CD4-positive, alpha-beta T cell treated with Interleukin-21 for 1 hour (primary cell): ENCODE data around the gene AEBP1.

ENCODE experiments used
- DNase-seq: peaks from one replicate; pipeline ENCODE4 v3.0.0-alpha.2; 2020

The AEBP1 gene

DNA sequence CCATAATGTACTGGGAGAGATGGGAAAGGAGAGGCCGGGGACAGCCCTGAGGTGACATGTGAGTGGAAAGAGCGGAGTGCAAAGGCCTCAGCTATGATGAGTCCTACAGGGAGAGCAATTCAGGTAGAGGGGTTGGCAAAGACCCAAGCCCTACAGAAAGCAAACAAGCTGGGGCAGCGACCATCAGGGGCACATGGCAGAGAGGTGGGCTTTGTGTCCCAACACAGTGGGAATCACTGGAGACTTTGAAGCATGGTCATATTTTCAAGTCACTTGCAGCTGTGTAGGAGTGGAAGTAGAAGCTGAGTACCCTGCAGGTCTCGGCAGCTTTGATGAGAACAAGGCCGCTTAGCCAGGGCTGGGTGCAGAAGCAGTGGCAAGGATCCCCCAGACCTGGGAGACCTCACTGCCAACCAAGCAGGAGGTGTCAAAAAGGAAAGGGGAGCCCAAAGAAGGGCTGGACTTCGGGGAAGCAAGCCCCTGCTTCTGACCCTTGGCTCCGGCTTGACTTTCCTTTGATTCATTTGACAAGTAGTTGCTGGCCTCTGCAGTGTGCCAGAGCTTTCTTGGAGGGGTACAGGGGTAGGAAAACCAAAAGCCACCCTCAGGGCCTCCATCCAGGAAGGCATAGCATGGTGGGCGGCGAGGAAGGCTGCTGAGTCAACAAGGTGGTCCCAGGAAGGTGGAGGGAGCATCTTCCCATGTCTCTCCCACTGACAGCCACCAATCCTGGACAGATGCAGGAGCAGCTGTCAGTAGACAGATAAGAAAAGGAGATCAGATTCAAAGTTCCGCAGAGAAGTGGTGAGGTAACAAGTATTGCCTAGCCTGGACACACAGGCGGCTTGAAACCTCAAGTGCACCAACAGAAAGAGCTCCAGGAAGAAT is 36.8 kb upstream of the AEBP1 start:
- no peak for DNase-seq

DNA sequence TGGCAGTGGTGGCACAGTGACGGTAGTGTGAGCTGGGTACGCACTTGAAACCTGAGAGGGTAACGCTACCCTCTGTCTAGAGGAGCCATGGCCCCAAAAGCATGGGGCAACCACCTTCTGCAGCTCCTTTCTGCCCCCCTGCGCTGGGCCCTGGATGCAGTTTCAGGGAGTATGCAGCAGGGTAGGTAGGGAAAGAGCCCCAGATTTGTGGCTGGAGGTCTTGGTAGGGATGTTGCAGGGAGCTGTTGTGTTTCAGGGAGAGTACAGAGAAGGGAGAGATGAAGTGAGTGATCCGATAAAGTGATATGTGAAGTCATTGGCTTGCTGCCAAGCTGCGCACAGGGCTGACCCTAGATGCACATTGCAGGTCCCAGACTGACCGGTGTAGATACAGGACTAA is 36.1 kb upstream of the AEBP1 start:
- no peak for DNase-seq

DNA sequence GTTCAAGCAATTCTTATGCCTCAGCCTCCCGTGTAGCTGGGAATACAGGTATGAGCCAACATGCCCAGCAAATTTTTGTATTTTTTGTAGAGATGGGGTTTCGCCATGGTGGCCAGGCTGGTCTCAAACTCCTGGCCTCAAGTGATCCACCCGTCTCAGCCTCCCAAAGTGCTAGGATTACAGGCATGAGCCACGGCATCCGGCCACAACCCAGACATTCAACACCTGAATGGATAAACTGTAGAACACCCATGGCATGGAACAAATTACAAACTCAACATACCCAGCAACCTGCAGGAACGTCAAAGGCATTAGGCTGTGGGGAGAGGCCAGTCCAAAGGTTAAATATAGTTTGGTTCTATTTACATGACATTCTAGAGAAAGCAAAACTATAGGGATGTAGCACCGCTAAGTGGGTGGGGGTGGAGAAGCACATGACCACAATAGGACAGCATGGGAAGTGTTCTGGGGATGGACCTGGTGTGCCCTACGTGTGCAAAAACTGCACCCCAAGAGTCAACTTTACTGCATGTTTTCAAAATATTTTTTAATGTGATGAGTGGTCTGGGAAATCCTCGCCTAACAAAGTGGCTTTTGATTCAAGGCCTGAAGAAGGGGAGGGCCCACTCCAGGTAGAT is 32.3 kb upstream of the AEBP1 start:
- DNase-seq: no peak

DNA sequence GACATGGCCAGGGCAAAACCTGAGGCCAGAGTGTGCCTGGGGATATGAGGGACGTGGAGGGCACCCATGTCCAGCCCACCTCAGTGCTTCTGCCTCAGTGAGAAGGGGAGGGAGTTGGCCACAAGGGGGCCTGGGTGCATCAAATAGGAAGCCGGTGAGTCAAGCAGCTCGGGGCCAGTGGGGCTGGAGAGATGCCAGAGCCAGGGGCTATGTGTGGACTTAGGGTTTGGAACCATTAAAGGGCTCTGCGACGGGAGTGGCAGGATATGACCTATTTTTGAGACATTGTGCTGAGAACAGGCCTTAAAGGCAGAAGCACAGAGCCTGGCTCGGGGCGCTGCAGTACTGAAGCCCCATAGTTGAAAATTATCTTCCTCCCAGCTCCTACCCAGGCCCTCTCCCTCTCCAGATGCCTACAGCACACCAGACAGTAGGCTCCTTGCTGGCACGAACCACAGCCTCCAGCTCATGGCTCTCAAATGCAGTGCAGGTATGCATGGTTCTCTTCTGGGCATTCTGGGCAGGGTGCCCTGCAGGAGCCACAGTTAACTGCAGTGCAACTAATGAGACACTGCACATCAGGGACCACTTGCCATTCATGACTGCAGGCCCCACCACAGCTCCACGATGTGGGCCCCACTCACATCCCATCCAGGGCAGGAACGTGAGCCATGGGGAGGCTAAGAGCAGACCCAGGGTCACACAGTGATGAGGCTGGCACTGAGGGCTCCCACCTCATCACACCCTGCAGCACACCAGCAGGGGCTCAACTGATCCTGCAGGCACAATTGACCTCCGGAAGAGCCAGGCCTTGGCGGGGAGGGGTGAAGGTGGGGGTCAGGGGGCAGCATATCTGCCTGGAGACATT is 31.5 kb upstream of the AEBP1 start:
- DNase-seq: peak; percentile 34

DNA sequence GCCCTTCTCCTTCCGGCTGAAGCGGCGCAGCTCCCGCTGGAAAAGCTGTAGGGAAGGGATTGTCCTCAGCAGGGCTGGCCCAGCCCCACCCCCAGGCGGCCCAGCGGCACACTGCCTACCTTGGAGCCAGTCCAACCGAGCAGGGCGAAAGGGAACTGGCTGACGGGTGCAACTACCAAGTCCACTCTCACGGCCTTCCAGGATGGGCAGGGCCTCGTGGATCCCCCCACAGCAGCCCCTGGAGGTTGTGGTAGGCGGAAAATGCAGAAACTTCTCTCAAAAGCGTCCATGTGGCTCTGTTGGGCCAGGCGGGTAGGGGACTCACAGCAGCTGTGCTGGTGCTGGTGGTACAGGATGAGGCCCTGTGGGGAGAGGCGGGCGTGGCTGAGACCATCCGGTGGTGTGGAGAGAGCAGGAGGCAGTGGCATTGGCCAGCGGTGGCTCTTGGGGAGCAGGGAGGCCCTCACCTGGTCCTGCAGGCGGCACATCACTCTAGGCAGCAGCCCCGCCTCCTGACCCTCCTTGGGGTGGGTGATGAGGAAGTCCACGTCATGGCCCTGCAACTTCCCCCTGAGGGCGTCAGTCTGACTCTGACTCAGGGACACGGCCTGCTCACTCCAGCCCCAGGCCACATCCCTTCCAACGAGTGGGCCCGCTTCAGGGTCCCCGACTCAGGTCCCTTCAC is 30.3 kb upstream of the AEBP1 start:
- peak; percentile 55 for DNase-seq

DNA sequence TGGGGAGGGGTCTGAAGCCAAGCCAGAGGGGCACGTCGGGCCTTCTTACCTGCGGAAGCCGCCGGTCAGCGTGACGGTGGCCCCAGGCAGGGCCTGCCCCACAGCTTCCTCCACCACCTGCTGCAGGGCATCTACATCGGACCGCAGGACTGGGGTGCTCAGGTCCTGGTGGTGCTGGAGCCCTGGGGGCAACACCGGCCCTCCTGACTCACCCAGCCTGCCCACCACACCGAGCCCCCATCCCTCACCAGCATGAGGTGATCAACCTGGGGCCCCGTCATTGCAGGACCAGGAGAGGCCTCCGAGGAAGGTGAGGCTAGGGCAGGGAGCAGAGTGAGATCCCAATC is 29.8 kb upstream of the AEBP1 start:
- DNase-seq: no peak

DNA sequence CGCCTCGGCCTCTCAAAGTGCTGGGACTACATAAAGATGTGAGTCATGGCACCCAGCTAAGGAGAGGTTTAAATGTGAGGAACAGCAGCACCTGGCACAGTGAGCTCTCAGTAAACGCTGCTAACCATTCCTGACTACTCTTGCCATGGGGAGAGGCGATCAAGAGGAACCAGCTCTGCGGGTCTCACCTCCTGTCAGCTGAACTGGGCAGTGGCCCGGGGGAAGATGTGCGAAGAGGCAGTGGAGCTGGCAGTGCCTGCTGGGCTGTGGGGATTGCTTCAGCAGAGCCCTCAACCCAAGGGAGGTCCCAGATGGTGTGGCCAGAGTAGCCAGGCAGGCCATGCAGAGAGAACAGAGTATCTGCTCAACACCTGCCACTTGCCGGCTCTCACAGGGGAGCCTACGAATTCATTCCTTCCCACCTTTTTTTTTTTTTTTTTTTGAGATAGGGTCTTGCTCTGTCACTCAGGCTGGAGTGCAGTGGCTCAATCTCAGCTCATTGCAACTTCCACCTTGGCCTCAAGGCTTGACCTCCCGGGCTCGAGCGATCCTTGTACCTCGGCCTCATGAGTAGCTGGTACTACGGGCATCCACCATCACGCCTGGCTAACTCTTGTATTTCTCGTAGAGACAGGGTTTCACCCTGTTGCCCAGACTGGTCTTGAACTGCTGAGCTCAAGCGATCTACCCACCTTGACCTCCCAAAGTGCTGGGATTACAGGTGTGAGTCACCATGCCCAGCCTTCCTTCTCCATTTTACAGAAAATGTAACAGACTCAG is 28.7 kb upstream of the AEBP1 start:
- no peak for DNase-seq

DNA sequence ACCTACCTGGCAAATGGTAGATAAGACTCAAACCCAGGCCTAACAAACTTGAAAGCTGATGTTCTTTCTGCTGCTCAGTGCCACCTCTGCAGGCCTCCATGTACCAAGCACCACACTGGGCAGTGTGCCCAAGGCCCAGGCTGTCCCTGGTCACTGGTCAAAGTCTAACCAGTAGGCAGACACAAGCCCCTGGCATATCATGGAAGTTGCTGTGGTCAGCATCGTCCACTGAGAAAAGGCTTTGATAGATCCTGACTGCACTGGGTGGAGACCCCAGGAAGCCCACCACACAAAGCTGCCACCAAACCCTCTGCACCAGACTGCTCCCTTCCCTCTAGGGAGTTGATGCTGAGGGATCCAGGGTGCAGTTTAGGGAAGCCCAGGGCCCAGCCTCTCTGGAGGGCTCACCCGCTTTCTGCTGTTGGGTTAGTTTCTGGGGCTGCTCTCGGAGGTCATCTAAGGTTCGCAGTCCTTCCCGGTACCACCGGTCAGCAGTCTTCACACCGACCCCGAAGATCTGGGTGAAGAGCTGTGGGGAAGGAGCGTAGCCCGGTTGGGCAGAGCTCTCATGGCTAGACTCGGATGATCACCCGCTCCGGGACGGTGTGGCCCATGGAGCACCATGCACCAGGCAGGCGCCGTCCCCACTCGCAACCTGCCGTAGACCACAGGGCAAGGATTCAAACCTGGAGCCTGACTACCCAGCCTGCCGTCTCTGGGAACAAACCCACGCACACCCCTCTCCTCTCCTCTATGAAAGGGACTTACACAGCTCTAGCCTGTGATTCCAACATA is 27.8 kb upstream of the AEBP1 start:
- no peak for DNase-seq

DNA sequence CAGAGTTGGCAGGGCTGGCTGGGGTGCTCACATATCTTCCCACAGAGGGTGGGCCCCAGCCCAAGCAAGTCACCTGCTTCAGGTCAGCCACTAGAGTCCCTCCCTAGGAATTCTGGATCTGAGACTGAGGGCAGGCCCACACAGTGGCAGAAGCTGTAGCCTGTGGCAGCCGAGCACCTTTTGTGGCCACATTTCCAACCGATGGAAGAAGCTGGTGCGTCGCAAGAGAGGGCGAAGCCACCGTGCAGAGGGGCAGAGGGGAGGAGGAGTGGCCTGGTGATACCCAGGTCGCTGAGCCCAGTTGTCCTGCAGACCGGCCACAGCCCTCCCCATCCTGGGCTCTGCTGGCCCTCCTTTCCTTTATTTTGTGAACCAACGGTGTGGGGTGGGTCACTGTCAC is 27.1 kb upstream of the AEBP1 start:
- DNase-seq: no peak

DNA sequence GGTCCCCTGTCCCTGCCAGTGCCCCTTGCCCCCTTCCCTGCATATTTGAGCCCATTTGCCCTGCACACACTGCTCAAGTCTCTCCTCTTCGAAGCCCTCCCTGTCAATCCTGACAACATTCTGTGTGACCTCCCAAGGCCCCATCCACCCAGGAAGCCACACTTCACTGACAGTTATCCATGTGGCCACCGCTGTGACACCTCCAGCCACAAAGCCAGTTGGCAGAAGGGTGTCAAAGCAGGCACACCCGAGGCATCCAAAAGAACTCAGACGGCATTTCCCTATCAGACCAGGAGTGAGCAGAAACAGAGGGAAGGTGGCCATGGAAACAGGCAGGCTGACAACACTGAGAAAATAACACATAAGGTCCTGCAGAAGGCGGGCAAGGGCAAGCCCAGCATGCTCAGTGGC is 26.5 kb upstream of the AEBP1 start:
- DNase-seq: no peak

DNA sequence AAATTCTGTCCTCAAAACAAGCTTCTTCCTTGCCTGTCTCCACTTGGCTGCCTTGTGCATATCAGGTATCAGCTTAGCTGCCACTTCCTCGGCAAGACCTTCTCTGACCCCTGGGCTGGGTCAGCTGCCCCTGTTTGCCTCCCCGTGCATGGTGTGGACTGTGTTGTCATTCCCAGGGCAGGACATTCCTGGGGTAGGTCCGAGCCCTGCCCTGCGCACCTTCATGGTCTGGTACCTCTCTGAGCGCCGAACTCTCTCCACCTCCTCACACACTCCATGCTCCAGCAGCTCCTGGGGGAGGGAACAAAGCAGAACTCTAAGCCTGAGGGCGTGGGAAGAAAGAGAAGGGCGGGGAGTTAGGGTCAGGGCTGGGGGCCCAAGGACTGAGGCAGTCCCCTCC is 25.6 kb upstream of the AEBP1 start:
- no peak for DNase-seq

DNA sequence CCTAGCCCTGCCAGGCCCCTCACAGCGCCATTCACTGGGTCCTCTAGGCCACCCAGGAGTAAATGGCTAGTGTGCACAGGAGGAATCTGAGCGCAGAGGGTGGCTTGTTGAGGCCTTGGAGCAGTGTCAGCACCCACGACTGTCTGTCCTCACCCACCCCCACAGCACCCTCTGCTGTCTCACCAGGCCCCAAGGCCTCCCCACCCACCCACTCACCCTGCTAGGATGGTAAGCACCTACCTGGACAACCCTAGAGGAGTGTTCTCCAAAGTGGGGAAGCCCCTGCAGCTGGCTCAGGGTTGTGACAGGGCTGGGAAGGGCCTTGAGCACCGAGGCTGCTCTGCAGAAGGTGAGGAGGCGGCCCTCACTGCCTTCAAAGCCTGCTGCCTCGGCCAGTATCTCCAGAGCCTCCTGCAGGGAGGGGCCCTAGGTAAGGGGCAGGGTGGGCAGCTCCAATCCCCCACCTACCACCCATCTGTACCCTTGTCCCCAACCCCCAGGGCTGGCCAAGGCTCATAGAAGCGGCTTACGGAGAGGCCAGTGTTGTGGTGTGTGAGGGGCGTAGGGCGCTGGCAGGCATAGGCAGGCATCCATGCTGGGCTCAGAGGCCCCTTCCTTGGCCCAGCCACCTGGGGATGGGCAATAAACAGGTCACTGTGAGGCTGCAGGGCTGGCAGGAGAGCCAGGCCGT is 24.7 kb upstream of the AEBP1 start:
- no peak for DNase-seq

DNA sequence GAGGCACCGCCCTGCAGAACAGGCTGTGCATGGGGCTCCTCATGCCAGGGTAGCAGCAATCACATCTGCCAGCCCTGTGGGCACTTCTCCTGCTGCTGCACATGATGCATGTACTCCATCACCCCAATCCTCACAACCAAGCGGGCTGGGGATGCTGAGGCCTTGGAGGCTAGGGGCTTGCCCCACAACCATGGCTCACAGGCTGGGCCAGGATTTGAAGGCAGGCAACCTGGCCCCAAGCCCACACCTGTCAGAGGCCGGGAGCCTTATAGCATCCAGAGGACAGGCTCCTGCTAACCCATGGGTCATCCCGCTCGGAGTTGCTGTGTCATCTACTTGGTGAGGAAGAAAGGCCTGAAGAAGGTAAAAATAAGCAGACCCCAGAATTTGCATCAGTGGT is 24.0 kb upstream of the AEBP1 start:
- DNase-seq: no peak

DNA sequence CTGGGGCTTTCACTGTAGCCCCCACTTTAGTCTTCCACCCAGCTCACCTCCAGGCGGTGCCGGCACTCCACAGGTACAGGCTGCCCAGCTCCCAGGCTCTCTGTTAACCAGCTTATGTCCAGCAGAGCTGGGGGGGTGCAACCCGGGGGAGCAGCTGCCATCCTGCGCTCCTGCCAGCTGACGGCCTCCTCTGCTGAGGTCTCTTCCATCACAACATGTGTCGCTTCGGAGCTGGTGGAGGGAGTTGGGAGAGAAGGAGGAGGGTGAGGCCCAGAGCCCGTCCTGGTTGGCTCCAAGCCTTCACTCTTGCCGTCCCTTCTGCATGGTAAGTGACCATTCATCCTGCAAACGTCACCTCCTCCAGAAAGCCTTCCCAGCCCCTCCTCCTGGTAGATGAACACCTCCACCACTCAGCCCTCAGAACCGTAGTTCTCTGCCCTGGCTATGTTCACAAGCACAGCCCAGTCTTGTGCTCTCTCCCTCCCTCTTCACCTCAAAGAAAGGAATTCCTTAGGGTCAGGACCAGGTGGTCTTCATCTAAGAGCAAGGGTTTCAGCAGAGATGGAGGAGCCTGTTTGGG is 23.4 kb upstream of the AEBP1 start:
- no peak for DNase-seq

DNA sequence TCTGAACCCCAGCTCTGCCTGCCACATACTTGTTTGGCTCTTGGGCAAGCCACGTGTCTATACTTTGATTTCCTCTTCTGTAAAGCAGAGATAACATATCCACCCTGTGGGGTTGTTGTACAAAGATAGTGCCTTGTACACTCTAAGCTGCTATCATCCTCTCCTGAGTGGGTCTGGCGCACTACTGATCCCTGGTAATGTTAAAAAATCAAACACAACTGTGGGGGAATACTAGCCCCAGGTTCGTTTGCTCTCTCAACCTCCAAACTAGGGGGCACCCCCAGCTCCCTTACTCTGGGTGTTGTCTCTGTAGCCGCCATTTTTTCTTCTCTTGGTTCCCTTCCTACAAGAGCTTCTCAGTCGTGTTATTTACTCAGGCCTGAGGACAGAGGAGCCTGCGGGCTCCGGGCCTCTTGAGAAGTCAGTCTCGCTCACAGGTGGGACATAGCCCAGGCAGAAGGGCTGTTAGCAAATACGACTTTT is 22.8 kb upstream of the AEBP1 start:
- peak; percentile 50 for DNase-seq

DNA sequence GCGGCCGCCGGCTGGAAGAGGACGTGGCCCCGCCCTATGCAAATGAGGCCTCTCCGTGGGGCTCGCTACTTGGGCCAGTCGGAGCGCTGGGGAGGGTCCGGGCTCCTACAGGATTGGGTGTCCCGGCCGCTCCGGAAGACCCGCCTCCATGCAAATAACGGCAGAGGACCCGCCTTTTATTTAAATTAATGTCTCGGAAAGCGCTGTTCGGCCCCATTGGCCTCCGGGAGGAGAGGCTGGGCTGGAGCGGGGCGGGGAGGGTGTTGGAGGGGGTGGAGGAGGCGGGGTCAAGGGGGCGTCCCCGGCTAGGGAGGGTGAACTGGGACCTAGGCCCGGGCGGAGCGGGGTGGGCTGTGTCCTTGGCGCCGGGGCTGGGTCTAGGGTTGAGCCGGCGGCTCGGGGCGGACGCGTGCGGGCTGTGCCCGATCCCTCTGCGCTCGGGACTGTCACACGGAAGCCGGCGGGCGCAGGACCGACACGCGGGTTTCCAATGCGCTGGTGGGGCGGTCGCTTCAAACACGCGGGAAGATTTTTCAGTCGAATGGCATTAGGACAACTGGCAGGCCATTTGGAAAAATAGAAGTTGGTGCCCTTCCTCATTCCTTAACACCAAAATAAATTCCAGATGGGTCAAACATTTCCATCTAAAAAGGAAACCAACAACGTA is 21.5 kb upstream of the AEBP1 start:
- peak; percentile 99 for DNase-seq

DNA sequence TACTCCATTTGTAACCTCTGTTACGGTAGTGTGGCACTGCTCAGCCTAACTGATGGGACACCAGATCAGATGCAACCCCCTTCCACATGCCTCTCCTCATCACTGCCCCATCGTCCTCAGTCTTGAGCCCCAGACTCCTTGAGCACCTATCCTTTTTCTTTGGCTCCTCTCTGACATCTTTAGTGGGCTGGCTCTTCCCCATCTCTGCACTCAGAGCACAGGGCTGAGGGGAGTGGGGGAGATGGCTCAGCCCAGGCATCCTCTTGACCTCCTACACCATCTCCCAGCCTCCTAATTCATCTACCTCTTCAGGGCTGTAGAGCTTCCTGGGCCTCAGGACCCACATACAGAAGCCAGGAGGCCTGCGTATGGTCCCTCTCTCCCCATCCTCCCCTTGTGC is 20.3 kb upstream of the AEBP1 start:
- no peak for DNase-seq

DNA sequence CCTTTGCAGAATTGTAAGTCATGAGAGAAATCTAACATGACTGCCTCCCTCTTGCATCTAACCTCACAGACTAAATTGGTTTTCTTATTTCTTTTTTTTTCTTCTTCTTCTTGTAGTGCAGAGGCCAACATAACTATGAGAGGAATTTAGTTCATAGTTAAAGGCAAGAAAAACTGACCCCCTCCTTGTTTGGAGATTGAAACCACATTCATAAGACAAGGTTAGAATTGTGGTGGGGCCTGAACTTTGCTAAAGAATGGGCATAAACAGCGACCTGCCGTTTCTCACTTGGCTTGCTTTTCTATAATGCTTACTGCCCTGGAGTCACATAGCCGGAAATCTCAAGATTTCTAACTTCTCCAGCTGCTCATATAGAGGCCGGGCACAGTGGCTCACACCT is 19.4 kb upstream of the AEBP1 start:
- DNase-seq: no peak

DNA sequence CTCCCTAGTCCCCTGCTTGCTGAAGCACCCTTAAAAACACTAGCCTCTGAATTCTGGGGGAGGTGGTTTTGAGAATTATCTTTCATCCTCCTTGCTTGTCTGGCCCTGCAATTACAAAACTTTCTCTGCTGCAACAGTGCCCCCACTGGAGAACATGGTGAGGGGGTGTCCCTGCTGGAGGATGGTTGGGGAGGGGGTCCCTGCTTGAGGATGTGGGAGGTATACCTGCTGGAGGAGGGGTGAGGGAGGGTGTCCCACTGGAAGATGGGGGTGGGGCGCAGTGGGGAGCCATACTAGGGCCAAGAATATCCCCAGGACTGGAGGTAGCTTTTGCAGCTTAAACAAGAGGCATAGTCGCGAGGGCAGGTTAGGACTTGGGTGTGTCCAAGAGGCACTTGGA is 18.6 kb upstream of the AEBP1 start:
- no peak for DNase-seq

DNA sequence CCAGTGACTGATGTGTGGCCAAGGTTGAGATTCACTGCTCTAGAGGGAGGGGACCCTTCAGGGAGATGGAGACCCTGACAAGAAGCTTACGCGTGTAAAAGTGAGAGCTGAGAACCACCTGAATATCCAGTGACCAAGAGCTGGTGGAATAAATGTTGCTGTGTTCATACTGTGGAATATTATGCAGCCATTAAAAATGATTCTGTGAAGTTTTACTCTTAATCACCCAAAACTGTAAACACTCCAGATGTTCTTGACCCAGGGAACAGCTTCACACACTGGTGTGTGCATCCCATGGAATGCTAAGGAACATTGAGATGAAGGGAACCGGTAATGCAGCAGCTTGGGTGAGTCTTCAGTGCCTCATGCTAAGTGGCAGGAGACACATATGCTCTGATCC is 17.5 kb upstream of the AEBP1 start:
- no peak for DNase-seq
